Skeletal muscle tissue (tissue), 4 donors: Measurements from ENCODE around the gene MCRIP1. TPM values are rescaled to one million over a fixed set of nuclear protein-coding genes. Genes with fewer than 3 reads are reported as not detected.

Experiments used
- H3K27ac ChIP-seq: one replicate; pipeline ENCODE4 v1.7.0; 2013; ENCODE audit warnings: mild to moderate bottlenecking, low read depth, low read length, inconsistent platforms
- H3K27me3 ChIP-seq, 3 donors: one replicate each; pipeline ENCODE4 v1.7.0; 2013; ENCODE audit warnings: low read length in 3 of 3; ENCODE audit not compliant: control insufficient read depth in 3 of 3, insufficient read depth in 3 of 3
- H3K36me3 ChIP-seq, 3 donors: one replicate each; pipeline ENCODE4 v1.7.0; 2013; ENCODE audit warnings: low read length in 3 of 3; ENCODE audit not compliant: control insufficient read depth in 3 of 3, insufficient read depth in 3 of 3
- H3K4me1 ChIP-seq, 3 donors: one replicate each; pipeline ENCODE4 v1.7.0; 2013; ENCODE audit warnings: low read length in 3 of 3, mild to moderate bottlenecking in 3 of 3; ENCODE audit not compliant: control insufficient read depth in 3 of 3, insufficient read depth in 3 of 3
- H3K4me3 ChIP-seq, 3 donors: one replicate each; pipeline ENCODE4 v1.7.0; 2013; ENCODE audit warnings: low read length in 3 of 3
- H3K9ac ChIP-seq, 3 donors: one replicate each; pipeline ENCODE4 v1.7.0; 2013; ENCODE audit warnings: low read length in 3 of 3, mild to moderate bottlenecking in 3 of 3, moderate library complexity in 2 of 3, low read depth in 1 of 3
- H3K9me3 ChIP-seq, 3 donors: one replicate each; pipeline ENCODE4 v1.7.0; 2013; ENCODE audit warnings: low read length in 3 of 3; ENCODE audit not compliant: control insufficient read depth in 3 of 3
- total RNA-seq: library from RNA; depleted of rRNA; stranded (reverse); fragments of >200 nt; gene quantifications from one replicate; pipeline ENCODE4 v1.2.3, GENCODE V29; 2014
- donor health status: Osteomylitis.

Gene MCRIP1
- total RNA-seq, 1 donor from 2014 or later: 81.9 TPM

- H3K4me3 ChIP-seq: no peak overlapping the region
- H3K27ac ChIP-seq: peak overlapping the region; percentile 83
- H3K4me1 ChIP-seq: peaks cover 42 to 76% (median 49%) of the 10 kb centered on the region in 3 donors
- H3K9ac ChIP-seq: peak overlapping the region in 2 of 3 donors; percentile 8 to 59
- no peaks in the 10 kb centered on the region for H3K27me3 ChIP-seq
- peaks cover 11 to 21% (median 14%) of the 10 kb centered on the region in 3 donors for H3K36me3 ChIP-seq
- H3K9me3 ChIP-seq: no peaks in the 10 kb centered on the region
Measured at GRCh38 chr17:81868674-81869220, 35.7 kb upstream of the MCRIP1 start.

- Histone ChIP-seq H3K4me1 (peaks cover 48 to 82% (median 56%) of the 10 kb centered on the region in 3 donors), H3K9ac (peak overlapping the region in 2 of 3 donors; percentile 6 to 50), H3K27me3 (no peaks in the 10 kb centered on the region), H3K27ac (peak overlapping the region; percentile 36), H3K9me3 (no peaks in the 10 kb centered on the region), H3K36me3 (peaks cover 11 to 21% (median 17%) of the 10 kb centered on the region in 3 donors), H3K4me3 (no peak overlapping the region)
Measured at GRCh38 chr17:81867991-81868673, 35.0 kb upstream of the MCRIP1 start.

- H3K36me3 ChIP-seq: peaks cover 11 to 21% (median 17%) of the 10 kb centered on the region in 3 donors
- peak overlapping the region; percentile 36 for H3K27ac ChIP-seq
- no peaks in the 10 kb centered on the region for H3K27me3 ChIP-seq
- H3K9me3 ChIP-seq: no peaks in the 10 kb centered on the region
- peak overlapping the region; percentile 12 to 70 (median 14) for H3K9ac ChIP-seq
- H3K4me3 ChIP-seq: no peak overlapping the region
- H3K4me1 ChIP-seq: peaks cover 51 to 81% (median 61%) of the 10 kb centered on the region in 3 donors
Measured at GRCh38 chr17:81867170-81867990, 34.3 kb upstream of the MCRIP1 start.

- peaks cover 52 to 80% (median 60%) of the 10 kb centered on the region in 3 donors for H3K4me1 ChIP-seq
- H3K9ac ChIP-seq: peak overlapping the region; percentile 14 to 70 (median 20)
- H3K36me3 ChIP-seq: peaks cover 11 to 21% (median 17%) of the 10 kb centered on the region in 3 donors
Measured at GRCh38 chr17:81866440-81867169, 33.5 kb upstream of the MCRIP1 start.

GRCh38 chr17:81865733-81866439 lies 32.8 kb upstream of the MCRIP1 start:
- H3K9me3 ChIP-seq: no peaks in the 10 kb centered on the region
- H3K9ac ChIP-seq: peak overlapping the region in 2 of 3 donors; percentile 61 to 70
- no peaks in the 10 kb centered on the region for H3K27me3 ChIP-seq
- H3K27ac ChIP-seq: no peak overlapping the region
- H3K36me3 ChIP-seq: peaks cover 11 to 21% (median 17%) of the 10 kb centered on the region in 3 donors
- H3K4me1 ChIP-seq: peaks cover 56 to 79% (median 63%) of the 10 kb centered on the region in 3 donors
- no peak overlapping the region for H3K4me3 ChIP-seq

More at GRCh38 chr17:81866440-81867169, 33.5 kb upstream of the MCRIP1 start:
- H3K27me3 ChIP-seq: no peaks in the 10 kb centered on the region
- no peak overlapping the region for H3K4me3 ChIP-seq
- no peak overlapping the region for H3K27ac ChIP-seq
- H3K9me3 ChIP-seq: no peaks in the 10 kb centered on the region

GRCh38 chr17:81865358-81865732 lies 32.3 kb upstream of the MCRIP1 start:
- peaks cover 11 to 21% (median 17%) of the 10 kb centered on the region in 3 donors for H3K36me3 ChIP-seq
- no peaks in the 10 kb centered on the region for H3K27me3 ChIP-seq
- no peaks in the 10 kb centered on the region for H3K9me3 ChIP-seq
- H3K4me1 ChIP-seq: peaks cover 55 to 76% (median 62%) of the 10 kb centered on the region in 3 donors
- H3K27ac ChIP-seq: no peak overlapping the region
- no peak overlapping the region for H3K4me3 ChIP-seq
- H3K9ac ChIP-seq: peak overlapping the region in 1 of 3 donors; percentile 16

- H3K4me1 ChIP-seq: peaks cover 52 to 71% (median 57%) of the 10 kb centered on the region in 3 donors
- peak overlapping the region in 2 of 3 donors; percentile 22 to 50 for H3K9ac ChIP-seq
- no peaks in the 10 kb centered on the region for H3K27me3 ChIP-seq
- peaks cover 14 to 16% (median 15%) of the 10 kb centered on the region in 3 donors for H3K36me3 ChIP-seq
- H3K4me3 ChIP-seq: no peak overlapping the region
- no peaks in the 10 kb centered on the region for H3K9me3 ChIP-seq
- peak overlapping the region; percentile 7 for H3K27ac ChIP-seq
Measured at GRCh38 chr17:81863833-81864768, 31.0 kb upstream of the MCRIP1 start.

- H3K27me3 ChIP-seq: no peaks in the 10 kb centered on the region
- peak overlapping the region; percentile 7 for H3K27ac ChIP-seq
- H3K9me3 ChIP-seq: no peaks in the 10 kb centered on the region
- peak overlapping the region in 1 of 3 donors; percentile 13 for H3K4me3 ChIP-seq
- peaks cover 15 to 18% (median 17%) of the 10 kb centered on the region in 3 donors for H3K36me3 ChIP-seq
- H3K4me1 ChIP-seq: peaks cover 60 to 72% (median 61%) of the 10 kb centered on the region in 3 donors
- peak overlapping the region in 2 of 3 donors; percentile 22 to 51 for H3K9ac ChIP-seq
Measured at GRCh38 chr17:81863123-81863675, 30.1 kb upstream of the MCRIP1 start.
